ENCODE measurements around the gene OMG.

DNA sequence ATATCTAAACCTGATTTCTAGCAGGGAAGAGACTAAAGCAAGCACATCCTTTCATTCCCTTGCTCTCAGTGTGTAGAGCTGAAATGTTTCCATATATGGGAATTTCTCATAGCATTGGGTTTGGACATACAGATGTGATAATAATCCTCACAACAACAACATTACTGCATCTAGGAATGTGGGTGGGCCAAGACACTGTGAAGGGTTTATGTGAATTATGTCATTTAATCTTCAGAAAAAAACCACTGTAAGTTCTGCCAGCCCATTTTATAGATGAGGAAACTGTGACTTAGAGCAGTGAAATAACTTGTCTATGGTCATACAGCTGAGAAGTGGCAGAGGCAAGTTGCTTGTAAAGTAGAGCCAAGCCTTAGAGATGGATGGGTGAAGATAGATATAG lies 5.2 kb downstream of the OMG start:
- TF ChIP-seq, protein P1, sequence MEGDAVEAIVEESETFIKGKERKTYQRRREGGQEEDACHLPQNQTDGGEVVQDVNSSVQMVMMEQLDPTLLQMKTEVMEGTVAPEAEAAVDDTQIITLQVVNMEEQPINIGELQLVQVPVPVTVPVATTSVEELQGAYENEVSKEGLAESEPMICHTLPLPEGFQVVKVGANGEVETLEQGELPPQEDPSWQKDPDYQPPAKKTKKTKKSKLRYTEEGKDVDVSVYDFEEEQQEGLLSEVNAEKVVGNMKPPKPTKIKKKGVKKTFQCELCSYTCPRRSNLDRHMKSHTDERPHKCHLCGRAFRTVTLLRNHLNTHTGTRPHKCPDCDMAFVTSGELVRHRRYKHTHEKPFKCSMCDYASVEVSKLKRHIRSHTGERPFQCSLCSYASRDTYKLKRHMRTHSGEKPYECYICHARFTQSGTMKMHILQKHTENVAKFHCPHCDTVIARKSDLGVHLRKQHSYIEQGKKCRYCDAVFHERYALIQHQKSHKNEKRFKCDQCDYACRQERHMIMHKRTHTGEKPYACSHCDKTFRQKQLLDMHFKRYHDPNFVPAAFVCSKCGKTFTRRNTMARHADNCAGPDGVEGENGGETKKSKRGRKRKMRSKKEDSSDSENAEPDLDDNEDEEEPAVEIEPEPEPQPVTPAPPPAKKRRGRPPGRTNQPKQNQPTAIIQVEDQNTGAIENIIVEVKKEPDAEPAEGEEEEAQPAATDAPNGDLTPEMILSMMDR (IDR thresholded peaks at IDR 0.05; ENCODE audit: low read length) = no peak
- TF ChIP-seq EZH2 (IDR thresholded peaks at IDR 0.05; ENCODE audit: borderline replicate concordance, low read length) = no peak

Data from OCI-LY1 (cell line).